Activated CD8-positive, alpha-beta memory T cell treated with anti-CD3 and anti-CD28 coated beads, Interleukin-2, amount 10 ng/mL, durations not matched to agents 7 days and 5 days (primary cell): ENCODE measurements around the gene LLPH. TPM values are rescaled to one million over a fixed set of nuclear protein-coding genes. Genes with fewer than 3 reads are reported as not detected.

ENCODE experiments used
- ATAC-seq: fragments of 150-1000 bp; cut with Tn5 transposase; one replicate; pipeline ENCODE4 v1.10.0; 2021; ENCODE audit warnings: moderate library complexity
- CTCF ChIA-PET: fragments of 350-600 bp; sonication (Branson Sonifier 250); formaldehyde crosslinking; loops from one replicate; lab custom pipeline; 2021; ENCODE audit warnings: antibody characterized with exemption; lab: Charles Lee
- DNase-seq: peaks from one replicate; pipeline ENCODE4 v3.0.0-alpha.2; 2020
- H3K27ac Mint-ChIP-seq: one replicate; pipeline ENCODE4 v1.8.0; 2021; ENCODE audit warnings: mild to moderate bottlenecking, mixed read lengths
- H3K27me3 Mint-ChIP-seq: one replicate; pipeline ENCODE4 v1.8.0; 2021; ENCODE audit warnings: mixed read lengths
- H3K36me3 Mint-ChIP-seq: one replicate; pipeline ENCODE4 v1.8.0; 2021; ENCODE audit warnings: mild to moderate bottlenecking, mixed read lengths
- H3K4me1 Mint-ChIP-seq: one replicate; pipeline ENCODE4 v1.8.0; 2021; ENCODE audit warnings: mixed read lengths
- H3K4me3 Mint-ChIP-seq: one replicate; pipeline ENCODE4 v1.8.0; 2021; ENCODE audit warnings: mild to moderate bottlenecking, moderate library complexity, mixed read lengths
- H3K9me3 Mint-ChIP-seq: one replicate; pipeline ENCODE4 v1.8.0; 2022; ENCODE audit warnings: low read depth, mixed read lengths
- total RNA-seq, 2 experiments: library from RNA; stranded (reverse); gene quantifications; one replicate each; pipeline ENCODE4 v1.2.3, GENCODE V29; 2021

Gene LLPH
- total RNA-seq, 2 experiments from 2014 or later = 35.3 to 40.3 TPM

- no peaks in the 10 kb centered on the region for H3K36me3 Mint-ChIP-seq
- no peak overlapping the region for H3K4me3 Mint-ChIP-seq
- ATAC-seq = no peak
- CTCF ChIA-PET = no interaction called here
- DNase-seq = no peak
- no peaks in the 10 kb centered on the region for H3K9me3 Mint-ChIP-seq
- H3K27ac Mint-ChIP-seq = no peak overlapping the region
- peaks cover 7% of the 10 kb centered on the region for H3K27me3 Mint-ChIP-seq
- H3K4me1 Mint-ChIP-seq = no peaks in the 10 kb centered on the region
Observed at GRCh38 chr12:66072566-66072965, 58.0 kb downstream of the LLPH start.

- CTCF ChIA-PET = no interaction called here
- ATAC-seq (no peak), DNase-seq (no peak)
- Mint-ChIP-seq H3K4me1 (no peaks in the 10 kb centered on the region), H3K4me3 (no peak overlapping the region), H3K9me3 (no peaks in the 10 kb centered on the region), H3K27ac (no peak overlapping the region), H3K36me3 (no peaks in the 10 kb centered on the region), H3K27me3 (peaks cover 8% of the 10 kb centered on the region)
Observed at GRCh38 chr12:66072135-66072534, 58.4 kb downstream of the LLPH start.

- CTCF ChIA-PET = no interaction called here
- H3K36me3 Mint-ChIP-seq = no peaks in the 10 kb centered on the region
- H3K27ac Mint-ChIP-seq = no peak overlapping the region
- H3K4me1 Mint-ChIP-seq = peaks cover 4% of the 10 kb centered on the region
- no peaks in the 10 kb centered on the region for H3K9me3 Mint-ChIP-seq
- peaks cover 4% of the 10 kb centered on the region for H3K27me3 Mint-ChIP-seq
- ATAC-seq = no peak
- H3K4me3 Mint-ChIP-seq = no peak overlapping the region
- no peak for DNase-seq
Observed at GRCh38 chr12:66071549-66071948, 59.0 kb downstream of the LLPH start.

GRCh38 chr12:66070378-66071120, 60.0 kb downstream of the LLPH start:
- H3K9me3 Mint-ChIP-seq = no peaks in the 10 kb centered on the region

GRCh38 chr12:66066929-66067523, 63.5 kb downstream of the LLPH start:
- Mint-ChIP-seq H3K4me1 (peaks cover 8% of the 10 kb centered on the region), H3K9me3 (no peaks in the 10 kb centered on the region), H3K4me3 (no peak overlapping the region), H3K36me3 (no peaks in the 10 kb centered on the region), H3K27ac (no peak overlapping the region), H3K27me3 (peaks cover 25% of the 10 kb centered on the region)
- ATAC-seq = no peak
- CTCF ChIA-PET = no interaction called here
- no peak for DNase-seq

More at GRCh38 chr12:66070378-66071120, 60.0 kb downstream of the LLPH start:
- CTCF ChIA-PET = no interaction called here
- no peak overlapping the region for H3K4me3 Mint-ChIP-seq
- ATAC-seq (no peak), DNase-seq (no peak)
- H3K4me1 Mint-ChIP-seq = peaks cover 8% of the 10 kb centered on the region
- no peaks in the 10 kb centered on the region for H3K36me3 Mint-ChIP-seq
- no peak overlapping the region for H3K27ac Mint-ChIP-seq
- H3K27me3 Mint-ChIP-seq = peaks cover 8% of the 10 kb centered on the region

Other genes starting within 250 kb of the LLPH start
- gene TMBIM4, start 39.2 kb upstream of the LLPH start, total RNA-seq = 10 to 100 TPM; 50.5 to 64.5 TPM
- under 1 TPM; 0.20 to 0.52 TPM for gene IRAK3, start 58.5 kb upstream of the LLPH start, total RNA-seq
- gene HELB, start 171.7 kb upstream of the LLPH start, total RNA-seq = 10 to 100 TPM; 19.1 to 34.6 TPM